ENCODE measurements around the gene NBPF15.
"Not testable (repeated sequence)": the region's sequence is repeated elsewhere in the genome, so short reads cannot be mapped to it uniquely, and the experiment has no call there.

The NBPF15 gene, protein sequence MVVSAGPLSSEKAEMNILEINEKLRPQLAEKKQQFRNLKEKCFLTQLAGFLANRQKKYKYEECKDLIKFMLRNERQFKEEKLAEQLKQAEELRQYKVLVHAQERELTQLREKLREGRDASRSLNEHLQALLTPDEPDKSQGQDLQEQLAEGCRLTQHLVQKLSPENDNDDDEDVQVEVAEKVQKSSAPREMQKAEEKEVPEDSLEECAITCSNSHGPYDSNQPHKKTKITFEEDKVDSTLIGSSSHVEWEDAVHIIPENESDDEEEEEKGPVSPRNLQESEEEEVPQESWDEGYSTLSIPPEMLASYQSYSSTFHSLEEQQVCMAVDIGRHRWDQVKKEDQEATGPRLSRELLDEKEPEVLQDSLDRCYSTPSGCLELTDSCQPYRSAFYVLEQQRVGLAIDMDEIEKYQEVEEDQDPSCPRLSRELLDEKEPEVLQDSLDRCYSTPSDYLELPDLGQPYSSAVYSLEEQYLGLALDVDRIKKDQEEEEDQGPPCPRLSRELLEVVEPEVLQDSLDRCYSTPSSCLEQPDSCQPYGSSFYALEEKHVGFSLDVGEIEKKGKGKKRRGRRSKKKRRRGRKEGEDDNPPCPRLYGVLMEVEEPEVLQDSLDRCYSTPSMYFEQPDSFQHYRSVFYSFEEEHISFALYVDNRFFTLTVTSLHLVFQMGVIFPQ

DNA sequence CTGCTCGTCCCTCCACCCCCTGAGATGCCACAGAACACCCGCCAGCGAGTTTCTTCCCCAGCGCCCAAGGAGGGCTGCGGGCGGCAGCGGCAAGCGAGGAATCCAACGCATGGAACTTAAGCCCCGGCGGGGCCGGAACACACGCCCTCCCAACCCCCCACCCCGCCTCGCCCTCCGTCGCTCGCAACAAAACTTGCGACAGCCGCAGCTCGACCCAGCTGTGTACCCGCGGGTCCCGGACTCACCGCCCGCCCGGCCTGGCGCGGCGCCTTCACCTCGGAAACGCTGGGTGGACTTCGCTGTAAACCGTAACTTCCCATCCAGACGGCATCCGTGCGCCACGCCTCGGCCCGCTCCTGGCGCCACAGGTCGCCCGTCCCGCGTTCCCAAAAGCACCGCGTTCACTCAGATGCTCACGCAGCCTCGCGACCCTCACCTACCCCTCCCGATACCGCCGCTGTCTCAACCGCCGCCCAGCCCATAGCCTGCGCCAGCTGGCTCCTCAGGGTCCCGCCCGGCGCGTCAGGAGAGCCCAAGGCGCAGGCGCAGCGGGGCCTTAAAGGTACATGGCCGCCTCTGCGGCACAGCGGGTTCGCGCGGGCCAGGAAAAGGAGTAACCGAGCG lies at the start of gene NBPF15:
Gene NBPF15, minus strand, starts transcription at position 534 of the 624 bp plus-strand sequence. CDS start 21,666 bp downstream, outside the sequence.
- DNase-seq, result peak; percentile 24 to 31

DNA sequence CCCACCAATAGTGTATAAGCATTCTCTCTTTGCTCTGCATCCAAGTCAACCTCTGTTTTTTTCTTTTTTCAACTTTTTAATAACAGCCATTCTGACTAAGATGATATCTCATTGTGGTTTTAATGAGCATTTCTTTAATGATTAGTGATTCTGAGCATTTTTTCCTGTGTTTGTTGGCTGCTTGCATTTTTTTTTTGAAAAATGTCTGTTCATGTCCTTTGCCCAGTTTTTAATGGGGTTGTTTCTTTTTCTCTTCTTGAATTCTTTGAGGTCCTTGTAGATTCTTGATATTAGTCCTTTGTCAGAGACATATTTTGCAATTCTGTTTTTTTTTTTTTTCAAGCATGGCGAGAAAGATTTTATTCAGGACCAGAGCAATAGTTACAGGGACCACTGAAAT lies 35.0 kb upstream of the NBPF15 start:
- not testable (repeated sequence) for DNase-seq

DNA sequence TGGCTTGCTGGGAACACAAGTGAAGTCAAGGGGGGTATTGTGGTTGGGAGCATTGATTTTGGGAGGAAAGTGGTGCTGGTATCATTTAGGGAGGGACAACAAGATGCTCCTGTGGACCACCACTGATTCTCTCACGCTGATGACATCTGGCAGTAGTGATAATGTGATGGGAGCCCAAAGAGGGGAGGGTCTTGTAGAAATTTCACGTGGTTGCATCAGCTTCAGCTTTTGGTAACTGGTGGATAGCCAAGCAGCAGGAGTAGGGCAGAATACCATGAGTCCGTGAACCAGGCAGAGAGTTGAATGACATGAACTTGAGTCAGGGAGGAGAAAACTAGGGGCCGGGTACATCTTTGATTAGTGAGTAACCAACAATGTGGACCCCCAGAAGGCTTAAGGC lies 32.7 kb upstream of the NBPF15 start:
- DNase-seq, result not testable (repeated sequence)

DNA sequence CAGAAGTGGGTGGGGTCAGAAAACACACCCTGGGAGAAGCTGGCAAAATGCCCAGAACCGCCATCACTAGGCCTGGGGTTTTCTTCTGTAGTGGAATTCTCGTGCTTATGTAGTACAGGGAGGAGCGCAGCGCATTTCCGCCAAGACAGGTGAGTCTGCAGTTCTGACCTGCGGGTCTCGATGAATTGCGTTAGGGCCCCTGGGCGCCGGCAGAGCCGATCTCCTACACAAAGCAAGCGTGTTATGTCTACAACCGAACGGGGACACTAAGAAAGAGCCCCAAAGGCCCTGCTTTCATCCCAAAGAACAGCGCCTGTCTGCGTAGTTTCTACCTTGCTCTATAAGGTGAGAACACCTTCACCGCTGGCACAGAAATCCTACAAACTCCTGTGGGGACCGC lies 28.9 kb upstream of the NBPF15 start:
- not testable (repeated sequence) for DNase-seq

DNA sequence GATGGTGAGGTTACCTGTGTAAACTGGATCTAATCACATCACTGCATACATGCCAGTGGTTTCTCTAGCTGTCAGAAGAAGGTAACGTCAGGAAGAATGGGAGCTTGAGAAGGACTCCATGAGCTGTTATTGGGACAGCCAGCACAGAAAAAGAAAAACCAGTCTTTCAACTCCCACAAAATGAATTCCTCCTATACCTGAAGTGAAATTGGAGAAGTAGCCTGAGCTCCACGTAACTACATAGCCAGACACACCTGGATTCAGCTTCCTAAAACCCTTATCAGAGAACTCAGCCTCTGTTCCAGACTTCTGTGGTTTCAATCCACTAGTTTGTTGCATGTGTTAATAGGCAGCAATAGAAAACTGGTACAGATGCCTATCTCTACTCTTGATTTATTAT lies 25.5 kb upstream of the NBPF15 start:
- DNase-seq, result not testable (repeated sequence)

DNA sequence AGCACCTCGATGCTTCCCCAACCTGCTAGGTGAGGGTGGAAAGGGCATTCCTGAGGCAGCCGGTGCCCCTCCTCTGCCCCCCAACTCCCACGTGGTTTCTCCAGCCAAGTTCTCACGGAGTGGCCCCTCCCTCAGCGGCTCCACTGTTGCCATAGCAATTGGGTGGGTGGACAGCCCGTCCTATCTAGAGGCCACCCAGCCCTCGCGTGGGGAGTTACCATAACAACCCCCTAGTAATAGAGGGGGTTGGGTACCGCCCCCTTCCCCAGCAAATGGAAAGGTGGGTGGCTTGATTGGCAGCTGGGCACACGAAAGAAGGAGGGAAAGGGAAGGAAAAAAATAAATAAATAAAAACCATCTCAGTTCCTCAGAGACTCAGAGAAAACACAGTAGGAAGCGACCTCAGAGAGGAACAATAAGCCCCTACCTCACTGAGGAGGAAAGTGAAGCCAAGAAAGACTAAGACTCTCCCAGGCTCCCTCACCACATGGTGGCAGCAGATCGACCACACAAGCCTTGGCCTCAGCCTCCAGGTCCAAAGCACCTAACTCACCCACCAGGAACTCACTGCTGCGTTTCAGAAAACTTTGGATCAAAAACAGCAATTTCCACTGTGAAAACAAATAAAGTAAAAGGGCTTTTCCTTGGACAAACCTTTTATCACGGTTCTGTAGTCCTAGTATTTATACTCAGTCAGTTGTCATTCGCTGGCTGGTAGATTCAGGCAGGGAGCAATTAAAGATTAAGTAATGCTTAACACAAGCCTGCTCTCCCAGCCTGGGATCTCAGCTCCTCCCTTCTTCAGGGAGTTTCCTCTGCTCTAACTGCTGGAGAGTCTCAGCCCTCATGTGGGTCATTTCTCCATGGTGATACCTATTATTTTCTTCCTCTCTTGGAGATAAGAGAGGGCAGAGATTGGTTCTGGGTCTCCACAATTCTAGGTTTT lies 23.9 kb upstream of the NBPF15 start:
- not testable (repeated sequence) for DNase-seq

DNA sequence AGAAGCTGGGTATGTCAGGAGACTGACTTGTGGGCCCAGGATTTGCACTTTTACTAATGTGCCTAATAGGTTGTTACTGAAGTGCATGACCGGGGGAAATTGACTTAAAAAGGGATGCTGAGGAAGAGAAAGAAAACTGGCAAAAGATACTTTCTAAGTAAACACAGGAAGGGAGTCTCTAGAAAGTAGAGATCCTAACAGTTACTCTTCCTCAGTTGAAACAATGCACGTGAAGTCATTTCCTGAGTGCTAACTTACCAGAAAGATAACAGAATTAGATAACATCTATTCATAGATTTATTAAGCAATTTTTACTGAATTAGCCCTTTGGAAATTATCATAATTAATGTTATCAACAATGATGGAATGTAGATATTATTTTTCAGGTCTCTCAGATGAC lies 12.4 kb upstream of the NBPF15 start:
- DNase-seq, result not testable (repeated sequence)

DNA sequence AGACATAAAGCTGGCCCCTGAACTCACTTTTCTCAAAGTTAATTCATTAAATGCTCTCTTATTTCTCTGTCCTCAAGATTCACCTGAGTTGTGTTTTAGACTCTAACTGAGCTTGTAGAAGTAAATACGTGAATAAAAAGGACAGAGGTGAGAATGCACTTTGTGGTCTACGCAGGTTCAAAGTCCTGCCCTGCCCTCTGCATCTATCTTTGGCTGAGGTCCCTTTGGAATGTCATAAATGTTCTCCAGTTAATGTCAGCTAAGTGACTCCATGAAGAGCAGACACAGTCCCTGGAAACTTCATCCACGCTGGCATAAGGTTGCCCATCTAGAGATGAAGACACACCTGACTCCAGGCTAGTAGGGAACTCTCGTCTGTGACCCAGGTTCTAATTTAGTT lies 10.0 kb upstream of the NBPF15 start:
- not testable (repeated sequence) for DNase-seq

DNA sequence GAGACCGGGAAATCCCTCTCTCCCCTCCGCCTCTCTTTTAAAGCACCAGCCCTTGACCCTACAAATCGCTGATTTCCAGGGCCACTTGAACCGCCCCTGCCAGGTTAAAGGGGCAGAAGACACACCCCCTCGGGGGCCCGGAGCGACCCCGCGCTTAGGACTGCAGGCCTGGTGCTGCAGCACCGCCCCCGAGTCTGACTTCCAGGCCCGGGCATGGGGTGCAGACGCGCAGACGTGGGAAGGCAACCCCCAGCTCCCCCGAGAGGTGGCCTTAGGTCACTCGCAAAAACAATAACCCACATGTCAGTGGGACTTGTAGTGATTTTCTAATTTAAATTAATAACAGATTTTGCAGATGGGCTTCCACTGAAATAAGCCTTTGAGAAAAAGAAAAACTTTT lies 309 bp upstream of the NBPF15 start:
- DNase-seq, result not testable (repeated sequence)

DNA sequence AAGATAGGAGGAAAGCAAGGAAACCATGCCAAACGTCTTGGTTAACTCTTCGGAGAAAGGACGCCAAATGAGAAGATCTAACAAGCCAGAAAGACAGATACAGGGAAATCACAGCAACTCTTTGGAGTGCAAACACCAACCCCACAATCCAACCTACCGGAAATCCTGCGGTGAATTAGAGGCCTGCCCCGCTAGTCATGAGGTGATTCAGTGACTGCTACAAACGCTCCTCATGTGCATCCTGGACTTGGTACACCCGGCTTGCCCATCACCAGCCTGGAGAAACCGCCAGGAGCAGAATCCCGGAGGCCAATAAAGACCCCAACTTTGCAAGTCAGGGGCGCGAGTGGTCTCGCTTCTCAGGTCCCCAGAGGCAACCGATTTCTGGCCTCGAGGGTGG lies 783 bp downstream of the NBPF15 start:
- DNase-seq, result not testable (repeated sequence)

DNA sequence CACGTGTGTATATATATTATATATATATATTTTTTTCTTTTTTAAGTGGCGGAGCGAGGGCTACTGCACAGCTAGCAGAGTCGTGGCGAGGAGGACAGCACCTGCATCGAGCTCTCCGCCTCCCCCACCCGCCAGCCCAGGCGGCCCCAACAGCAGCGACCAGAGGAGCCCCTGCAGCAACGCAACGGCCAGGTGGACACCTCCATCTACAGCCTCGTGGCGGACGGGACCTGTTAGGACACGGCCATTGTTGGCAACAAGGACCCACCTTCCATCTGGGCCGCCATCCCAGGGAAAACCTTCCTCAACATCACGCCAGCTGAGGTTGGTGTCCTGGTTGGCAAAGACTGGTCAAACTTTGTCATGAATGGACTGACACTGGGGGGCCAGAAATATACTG lies 19.1 kb downstream of the NBPF15 start:
- DNase-seq, result not testable (repeated sequence)

DNA sequence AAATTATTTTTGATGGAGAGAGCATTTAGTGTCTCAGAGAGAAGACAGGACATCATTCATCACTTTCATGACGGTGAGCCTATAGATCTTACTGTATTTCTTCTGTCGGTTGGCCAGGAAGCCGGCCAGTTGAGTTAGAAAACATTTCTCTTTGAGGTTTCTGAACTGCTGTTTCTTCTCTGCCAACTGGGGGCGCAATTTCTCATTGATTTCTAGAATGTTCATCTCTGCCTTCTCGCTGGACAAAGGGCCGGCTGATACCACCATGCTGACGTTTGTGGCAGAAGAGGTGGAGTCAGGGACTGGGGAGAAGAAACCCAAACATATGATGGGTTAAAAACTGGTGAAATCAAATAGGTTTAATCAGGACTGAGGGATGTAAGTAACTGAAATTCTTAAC lies 21.7 kb downstream of the NBPF15 start:
- not testable (repeated sequence) for DNase-seq

DNA sequence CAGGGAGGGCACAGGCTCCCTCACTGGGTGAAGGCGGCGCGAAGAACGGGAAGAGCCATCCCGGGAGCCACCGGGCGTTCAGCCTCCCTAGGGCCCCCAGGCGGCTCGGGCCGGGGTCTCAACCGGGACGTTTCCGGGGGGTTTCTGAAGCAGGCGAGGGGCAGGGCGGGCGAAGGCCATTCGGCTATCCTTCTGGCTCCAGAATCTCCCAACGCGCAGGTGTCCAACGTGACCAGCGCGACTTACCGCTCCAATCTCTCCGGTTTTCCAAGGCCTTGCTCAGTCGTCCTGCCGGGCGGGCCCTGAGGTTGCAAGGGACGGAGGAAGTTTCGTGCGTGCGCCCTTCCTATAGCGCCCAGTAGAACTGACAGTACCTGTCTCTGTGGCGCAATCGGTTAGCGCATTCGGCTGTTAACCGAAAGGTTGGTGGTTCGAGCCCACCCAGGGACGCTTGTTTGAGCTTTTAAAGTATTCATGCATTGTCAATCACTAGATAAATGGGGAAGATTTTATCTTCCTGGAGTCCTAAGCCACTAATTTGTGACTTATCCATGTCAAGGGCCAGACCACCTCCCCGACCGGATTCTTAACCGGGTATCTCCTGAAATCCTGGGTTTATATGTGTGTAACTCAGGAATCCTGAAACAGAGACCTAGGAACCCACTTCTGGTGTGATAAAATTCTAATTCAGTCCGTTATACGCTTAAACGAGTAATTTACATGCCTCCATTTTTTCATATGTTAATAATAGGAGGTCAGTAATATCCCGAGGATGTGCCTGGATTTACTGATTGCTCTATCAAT lies 42.4 kb downstream of the NBPF15 start:
- DNase-seq, result peak in 1 of 2 donors; percentile 0

DNA sequence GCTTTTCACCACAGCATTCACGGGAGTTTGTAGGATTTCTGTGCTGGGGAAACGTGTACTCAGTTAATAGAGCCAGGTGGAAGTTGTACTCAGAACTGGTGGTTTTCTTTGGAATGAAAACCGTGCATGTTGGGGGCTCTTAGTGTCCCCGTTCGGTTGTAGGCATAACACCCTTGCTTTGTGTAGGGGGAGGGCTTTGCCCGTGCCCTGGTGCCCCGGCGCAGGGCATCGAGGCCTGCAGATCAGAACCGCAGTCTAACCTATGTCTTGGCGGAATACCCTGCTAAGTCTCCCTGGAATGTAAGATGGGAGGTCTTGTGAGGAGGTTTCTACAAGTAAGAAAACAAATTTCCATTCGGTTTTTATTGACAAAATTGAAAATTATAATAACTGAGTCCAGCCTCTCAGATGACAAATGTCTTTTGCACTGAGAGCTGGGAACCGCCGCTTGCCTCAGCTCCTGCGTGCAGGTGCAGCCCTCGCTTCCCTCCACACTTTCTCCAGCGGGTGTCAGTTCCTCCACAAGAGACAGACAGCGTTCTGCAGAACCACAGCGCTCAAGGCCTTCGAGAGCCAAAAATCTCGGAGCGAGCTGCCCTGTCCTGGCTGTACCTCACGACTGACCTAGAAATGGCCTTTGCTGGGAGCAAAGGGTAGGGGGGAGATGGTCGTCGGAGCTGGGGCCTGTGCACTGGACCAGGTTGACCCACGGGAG lies 47.9 kb downstream of the NBPF15 start:
- DNase-seq, result not testable (repeated sequence)

DNA sequence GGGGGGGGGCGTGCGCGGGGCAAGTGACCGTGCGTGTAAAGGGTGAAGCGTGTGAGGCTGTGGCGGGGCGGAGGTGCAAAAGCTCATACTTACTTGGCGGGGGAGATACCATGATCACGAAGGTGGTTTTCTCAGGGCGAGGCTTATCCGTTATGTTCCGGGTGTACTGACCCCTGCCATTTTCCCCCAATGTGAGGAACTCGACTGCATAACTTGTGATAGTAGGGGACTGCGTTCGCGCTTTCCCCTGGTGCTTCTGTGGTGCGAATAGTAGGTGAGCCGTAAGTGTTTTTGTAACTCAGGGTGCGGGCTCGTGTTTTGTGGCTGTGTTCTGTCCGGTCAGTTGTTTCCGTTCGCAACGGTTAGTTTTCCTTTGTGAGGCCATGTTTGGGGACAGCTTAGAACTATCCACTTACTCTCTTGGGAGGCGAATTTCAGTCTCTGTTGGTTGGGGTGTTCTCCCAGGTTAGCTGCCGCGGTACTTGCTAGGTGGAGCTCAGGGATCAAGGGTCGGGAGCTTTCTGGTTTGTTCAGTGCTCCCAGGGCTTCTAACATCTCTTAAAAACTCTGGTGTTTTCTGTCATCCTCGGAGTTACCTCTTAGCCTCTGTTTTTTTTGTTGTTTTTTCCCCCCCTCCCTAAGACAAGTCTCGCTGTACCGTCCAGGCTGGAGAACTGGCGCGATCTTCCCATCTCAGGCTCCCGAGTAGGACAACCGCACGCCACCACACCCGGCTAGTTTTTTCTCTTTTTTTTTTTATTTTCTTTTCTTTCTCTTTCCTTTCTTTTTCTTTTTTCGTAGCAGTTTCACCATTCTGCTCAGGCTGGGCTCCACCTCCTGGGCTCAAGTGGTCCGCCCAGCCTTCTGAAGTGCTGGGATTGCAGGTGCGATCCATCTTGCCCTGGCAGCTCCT lies 48.7 kb downstream of the NBPF15 start:
- peak; percentile 96 for DNase-seq

DNA sequence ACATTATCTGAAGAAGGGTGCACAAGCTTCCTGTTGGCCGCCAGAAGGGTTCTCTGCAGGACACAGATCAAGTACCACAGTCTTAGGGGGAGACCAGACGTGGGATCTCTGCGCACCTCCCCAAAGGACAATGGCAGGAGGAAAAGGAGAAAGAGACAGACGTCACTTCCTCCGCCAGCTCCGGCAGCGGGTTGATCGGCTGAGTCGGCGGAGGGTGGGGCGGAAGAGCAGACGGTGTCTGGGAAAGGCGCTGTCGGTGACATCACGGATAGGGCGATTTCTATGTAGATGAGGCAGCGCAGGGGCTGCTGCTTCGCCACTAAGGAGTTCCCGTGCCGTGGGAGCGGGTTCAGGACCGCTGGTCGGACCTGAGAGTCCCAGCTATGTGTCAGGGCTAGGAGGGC lies 49.4 kb downstream of the NBPF15 start:
- peak; percentile 52 to 64 for DNase-seq

DNA sequence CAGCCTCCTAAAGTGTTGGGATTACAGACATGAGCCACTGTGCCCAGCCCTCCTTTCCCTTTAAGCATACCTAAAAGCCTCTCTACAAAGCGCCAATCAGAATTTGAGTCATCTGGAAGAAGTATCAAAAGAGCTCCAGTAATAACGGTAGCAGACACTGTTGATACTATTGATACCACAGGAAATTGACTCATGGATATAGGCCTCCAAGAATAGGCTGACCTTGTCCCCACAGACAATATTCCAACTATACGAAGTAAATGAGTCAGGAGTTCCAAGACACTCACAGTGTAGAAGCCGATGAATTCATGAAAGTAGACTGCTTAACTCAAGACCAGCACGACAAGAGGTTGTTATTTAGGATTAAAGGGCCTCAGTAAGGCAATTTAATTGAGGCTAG lies 58.7 kb downstream of the NBPF15 start:
- DNase-seq, result not testable (repeated sequence)

DNA sequence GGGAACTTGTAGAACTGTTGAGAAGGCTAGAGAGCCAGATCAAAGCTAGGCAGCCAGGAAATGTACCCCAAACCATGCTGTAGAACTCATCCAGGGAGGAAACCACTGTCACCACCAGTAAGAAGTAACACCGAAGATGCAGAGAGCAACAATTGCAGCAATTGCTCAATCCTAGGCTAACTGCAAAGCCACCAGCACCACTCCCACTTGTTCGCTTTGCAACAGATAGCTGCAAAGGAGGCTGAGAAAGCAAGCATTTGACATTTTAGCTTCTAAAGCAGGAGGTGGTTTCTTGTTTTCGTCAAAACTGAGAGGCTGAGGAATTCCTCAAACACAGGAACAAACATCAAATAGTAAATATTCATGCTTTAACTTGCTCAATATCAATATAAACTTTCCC lies 89.8 kb downstream of the NBPF15 start:
- not testable (repeated sequence) for DNase-seq
